ENCODE measurements around the gene STXBP3.

GRCh38 chr1:108808438-108808837, 62.0 kb downstream of the STXBP3 start:
- TF ChIP-seq CTCF (IDR thresholded peaks at IDR 0.05): no peak
- no peak for TF ChIP-seq POLR2A (IDR thresholded peaks at IDR 0.05)
- no peak for TF ChIP-seq POLR2AphosphoS5 (IDR thresholded peaks at IDR 0.05)
- TF ChIP-seq EP300 (IDR thresholded peaks at IDR 0.05): no peak

All from gastroesophageal sphincter (tissue), 3 donors.